NCI-H524 treated with DMSO at 0.1 percent for 48 hours (cell line): ENCODE results near the gene TBX5.

Experiments
- DNase-seq: peaks from one replicate; lab custom pipeline; 2025; lab: John Stamatoyannopoulos, UW

TBX5 gene

DNA sequence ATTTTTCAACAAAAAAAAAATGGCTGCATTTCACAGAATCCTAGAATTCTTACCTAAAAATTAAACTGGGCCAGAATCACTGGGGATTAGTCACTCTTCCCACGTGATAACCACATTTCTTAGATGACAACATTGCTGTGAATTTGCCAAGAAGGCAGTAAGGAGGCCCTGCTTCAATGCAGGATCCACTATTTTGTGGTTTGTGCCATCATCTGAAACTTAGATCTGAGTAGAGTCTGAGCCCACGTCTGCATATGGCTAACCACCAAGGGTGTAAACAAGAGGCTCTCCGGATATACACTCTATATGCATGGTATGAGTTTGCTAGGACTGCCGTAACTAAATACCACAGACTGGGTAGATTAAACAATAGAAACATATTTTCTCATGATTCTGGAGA, 24.4 kb upstream of the TBX5 start:
- no peak for DNase-seq

DNA sequence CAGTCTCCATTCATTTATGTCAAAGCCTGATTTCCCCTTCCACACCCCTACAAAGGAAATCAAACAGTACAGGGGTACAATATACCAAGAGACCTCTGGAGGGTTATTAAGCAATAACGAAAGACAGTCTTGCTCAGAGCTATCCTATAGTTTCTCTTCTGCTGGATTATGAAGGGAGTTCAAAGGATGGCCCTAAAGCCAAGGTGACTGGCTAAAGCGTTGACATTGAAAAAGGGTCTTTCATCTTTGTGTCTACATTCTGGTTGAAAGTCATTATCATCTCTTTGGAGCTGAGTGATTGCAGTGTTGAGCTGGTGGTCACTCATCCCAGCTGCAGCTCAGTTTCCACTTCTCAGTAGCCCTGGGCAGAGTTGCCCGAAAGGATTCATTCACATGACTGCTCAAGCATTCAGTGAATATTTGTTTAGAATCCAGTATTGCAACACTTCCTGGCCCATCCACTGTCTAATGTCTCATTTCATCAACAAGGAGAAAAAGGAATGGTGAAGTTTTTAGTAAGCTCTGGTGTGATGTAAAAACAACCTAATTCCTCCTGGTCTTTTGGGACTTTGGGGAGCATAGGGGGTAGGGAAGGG, 19.2 kb upstream of the TBX5 start:
- no peak for DNase-seq

DNA sequence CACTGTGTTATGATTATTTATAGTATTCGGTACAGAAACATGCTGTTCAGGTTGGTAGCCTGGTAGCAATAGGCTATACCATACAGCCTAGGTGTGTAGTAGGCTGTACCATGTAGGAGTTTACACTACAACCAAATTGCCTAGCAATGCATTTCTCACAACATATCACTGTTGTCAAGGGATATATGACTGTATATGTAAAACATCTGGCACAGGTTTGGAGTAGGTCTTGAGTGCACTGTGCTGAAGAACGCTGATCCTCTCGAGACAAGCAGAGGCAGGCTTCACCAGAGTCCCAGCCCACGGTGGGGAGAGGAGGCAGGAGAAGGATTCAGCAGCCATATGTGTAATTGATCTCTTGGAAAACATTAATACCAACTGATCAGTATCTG, 15.0 kb upstream of the TBX5 start:
- no peak for DNase-seq

DNA sequence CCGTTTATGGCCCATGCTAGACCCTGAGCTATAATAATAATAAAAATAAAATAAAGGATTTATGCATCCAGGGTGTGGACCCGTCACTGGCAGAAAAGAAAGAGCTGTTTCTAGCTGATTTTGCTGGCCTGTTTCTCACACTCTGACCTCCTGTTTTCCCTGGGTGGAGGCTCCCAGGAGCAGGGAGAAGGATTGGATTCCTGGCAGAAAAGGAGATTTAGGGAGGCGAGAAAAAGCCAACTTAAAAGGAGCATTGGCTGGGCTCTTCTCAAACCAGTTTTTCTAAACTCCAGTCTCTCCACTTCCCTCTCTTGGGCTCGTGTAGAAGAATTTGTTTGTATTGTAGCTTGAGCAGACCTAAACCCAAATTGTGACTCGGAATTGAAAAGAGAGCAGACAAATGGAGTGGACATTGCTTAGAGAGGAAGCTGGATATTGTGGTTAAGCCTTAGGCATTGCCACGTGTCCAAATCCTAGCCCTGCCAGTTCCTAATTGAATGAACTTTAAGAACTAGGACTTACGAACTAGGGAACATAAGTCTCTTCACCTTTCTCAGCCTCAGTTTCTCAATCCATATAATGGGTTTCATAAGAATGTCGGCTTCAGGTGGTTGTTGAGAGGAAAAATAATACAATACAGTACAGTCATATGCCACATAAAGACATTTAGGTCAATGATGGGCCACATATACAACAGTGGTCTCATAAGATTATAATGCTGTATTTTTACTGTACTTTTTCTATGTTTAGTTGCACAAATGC, 14.4 kb upstream of the TBX5 start:
- no peak for DNase-seq

DNA sequence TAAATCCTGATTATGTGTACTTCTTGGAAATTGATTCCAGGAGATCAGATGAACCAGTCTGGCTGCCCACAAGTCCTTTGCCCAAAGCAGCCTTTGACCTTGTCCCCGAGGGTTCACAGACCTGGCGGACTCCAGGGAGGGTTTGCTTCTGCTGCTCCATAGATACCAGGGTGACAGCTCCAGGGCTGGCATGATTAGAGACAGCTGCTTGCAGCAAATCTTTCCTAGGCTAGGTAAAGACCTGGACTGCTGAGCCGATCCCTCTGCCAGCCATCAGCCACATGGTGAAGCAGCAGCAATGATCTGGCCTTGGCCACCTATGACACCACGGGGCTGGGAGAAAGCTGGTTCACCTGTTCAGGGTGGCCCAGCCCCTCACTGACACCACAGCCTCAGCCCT, 10.1 kb upstream of the TBX5 start:
- no peak for DNase-seq

DNA sequence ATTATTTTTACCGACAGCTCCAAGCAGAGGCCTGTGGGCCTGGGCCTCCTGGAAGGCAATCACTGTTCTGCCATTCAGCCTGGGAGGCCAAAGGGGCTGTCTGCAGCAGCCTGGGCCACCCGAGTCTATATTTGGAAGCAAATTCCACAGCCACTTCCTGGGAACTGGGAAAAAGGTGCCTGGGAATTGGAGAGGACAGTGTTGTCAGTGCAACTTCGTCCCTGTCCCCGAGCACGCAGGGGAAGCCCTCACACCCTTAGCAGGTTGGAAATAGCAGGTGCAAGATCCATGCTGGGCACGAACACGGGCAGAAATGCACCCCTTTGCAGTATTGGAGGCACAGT, 9.6 kb upstream of the TBX5 start:
- no peak for DNase-seq

DNA sequence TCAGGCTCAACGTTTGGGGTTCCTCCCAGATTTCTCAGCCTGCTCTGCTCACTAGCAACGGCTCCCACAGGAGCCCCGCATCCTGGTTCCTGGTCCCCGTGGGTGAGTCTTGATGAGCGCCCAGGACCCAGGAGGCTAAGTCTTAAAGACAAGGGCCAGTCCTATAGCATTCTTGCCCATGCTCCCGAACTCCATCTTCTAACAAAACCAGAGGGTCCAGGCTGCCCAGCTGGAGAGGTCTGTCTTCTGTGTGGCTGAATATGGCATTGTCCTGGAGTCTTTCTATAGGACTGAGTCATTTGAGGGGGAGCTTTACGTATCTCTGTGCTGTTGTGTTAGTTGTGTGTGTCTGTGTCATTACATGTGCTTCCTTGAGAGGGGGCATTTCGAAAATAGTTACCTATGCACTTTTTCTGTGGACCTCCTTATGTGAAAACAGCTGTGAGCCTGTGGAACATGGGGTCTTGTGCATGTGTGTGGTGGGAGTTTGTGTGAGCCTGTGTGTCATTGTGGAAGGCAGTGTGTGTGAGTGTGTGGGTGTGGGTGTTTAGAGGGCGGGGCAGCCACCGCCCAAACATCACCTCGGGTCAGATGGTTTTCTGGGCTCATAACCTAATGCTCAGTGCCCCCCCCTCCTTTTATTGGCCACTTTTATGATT, 9.1 kb upstream of the TBX5 start:
- no peak for DNase-seq

DNA sequence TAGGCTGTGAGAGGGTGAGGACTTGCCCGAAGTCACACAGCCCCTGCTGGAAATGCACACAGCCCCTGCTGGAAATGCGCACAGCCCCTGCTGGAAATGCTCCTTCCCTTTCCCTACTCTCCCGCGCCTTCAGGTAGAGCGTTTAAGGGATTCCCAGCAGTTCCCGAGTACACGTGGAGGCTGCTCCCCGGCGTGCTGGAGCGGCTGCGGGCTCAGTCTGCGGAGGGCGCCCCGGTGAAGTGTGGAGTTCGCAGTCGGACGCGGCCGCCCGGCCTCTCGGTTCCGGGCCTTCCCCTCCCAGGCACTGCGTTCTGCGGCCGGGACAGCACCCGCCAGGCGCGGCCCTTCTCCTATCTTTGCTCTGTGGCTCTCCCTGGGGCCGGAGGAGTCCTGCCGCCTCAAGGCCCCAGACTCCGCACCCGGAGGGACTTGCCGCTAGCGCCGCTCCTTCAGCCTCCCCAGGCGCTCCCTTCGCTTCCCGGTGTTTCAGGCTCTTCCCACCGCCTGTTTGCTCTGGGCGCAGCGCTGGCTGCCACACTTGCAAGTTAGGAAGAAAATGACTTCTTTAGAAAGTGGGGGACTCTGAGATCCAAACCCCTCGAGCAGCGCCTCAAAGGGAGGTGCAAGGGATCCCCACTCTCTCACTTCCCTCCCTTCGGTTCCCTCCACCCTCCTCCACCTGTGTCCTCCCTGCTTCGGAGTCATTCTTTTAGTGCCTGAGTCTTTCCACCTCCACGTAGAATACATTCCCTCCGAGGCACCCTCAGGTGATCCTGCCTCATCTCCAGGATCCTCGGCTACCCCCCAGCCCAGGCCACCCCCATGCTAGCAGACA, 8.3 kb upstream of the TBX5 start:
- no peak for DNase-seq

DNA sequence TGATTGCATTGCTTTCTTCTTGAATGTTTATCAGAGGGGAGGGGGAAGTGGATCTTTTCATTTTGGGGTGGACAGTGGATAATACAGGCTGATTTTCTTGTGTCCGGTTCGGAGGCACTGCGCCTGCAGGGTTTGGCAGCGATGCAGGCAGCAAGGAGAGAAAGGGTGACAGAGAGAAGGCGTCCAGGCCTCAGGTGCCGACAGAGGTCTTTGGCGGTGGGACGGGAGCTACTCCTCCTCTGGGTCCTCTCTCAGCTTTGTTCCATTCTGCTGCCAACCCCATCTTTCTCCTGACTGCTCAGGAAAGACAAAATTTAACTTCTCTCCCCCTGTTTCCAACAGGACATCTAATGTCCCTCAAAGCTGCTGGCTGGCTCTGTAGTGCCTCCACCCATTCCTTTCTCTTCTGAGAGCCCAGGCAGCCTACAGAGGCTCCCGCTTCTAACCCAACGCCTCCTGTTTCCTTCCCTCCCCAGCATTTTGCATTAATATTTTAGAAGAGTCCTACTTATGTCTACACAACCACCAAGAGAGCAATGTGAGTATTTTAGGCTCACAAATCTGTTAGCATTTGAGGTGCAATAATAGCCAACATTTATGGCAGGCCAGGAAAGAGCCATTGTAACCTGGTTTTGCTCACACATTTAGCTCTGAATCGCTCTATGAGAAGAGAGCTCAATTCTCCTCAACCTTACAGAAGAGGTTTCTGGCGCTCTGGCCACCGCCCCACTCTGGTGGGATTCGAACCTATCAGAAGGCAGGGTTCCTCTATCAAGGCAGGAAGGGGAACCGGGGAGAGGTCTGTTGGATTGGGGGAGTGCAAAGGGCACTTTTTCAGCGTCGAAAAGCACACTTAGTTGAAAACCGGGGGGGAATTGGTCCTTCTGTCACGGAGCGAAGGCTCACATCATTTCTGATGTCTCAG, 7.1 kb upstream of the TBX5 start:
- DNase-seq = no peak

DNA sequence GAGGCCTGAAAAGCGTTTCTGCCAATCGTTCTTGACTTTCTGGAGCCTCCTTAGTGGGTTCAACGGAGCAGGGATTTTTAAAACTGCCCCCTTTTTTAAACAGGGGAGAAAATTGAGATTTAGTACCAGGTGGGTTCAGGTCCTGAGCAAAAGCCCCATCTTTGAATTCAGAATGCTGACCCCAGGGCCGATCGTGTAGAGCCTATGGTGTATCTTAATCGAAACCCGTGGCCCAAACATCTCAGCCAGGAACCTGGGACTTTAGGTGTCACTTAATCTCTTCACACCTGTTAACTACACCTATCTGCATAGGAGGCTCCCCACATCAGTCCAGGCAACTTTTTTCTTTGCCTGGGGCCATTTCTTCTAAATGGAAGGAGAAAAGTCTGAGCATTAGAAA, 6.4 kb upstream of the TBX5 start:
- DNase-seq = no peak

DNA sequence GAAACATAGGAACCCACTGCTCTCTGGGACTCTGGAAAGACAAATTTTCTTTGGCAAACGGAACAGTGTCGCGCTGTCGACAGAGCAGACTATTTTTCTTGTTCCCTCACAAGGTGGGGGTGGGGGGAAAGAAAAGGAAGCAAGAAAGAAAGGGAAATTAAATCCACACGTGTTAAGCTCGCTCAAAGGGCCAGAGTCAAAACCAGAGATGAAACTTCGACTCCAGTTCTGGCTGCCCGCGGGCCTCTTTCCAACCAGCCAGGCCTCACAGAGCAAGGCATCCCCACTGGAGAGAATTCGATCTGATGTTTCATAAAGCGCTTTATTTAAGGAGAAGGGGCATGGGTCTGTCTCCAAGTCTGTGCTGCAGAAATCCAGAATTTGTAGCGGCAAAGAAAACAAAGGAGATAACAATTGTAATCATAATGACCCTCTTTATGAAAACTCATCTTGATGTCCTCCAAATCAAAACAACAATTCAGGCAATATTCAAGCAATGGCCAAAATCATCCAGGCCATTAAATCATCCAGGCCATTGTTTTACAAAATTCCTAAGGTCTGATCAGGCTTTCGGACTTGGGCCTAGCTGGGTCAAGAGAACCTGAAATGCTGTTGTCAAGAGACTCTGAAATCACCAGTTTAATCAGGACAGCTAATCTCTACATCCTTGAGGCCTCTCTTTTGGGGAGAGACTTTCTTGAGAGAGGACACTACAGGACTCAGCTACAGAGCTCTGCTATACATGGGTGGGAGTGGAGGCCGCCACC, 5.3 kb upstream of the TBX5 start:
- DNase-seq = no peak

DNA sequence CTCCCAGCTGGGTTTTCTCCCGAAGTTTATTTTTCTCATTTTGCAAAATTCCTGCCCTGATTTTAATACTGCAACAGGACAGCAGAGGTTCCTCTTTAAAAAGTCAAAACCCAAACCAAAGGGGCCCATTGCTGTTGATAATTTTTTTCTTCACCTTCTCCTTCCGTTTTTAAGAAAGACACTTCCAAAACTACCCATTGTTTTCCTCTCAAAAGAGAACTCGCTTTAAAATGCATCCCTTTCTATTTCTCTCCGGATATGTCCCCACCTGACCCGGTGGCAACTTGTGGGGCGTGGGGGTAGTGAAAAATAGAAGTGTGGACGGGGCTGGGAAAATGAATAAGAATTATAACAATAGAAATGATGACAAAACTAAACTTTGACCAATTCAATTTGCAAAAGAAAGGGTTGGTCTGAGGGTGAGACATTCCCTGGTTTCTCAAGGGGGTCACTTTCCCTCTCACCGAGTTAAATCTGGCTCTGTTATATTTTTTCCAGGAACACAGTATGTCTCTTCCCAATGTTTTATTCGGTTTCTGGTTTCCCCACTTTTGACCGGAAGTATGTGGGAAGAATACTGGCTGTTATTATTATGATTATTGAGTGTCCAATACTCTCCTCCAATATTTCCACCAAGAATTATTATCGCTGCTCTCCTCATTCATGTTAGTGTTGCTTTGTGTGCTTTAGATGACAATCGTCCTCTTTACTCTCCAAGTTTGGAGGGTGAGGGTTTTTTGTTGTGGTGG, 4.1 kb upstream of the TBX5 start:
- no peak for DNase-seq

DNA sequence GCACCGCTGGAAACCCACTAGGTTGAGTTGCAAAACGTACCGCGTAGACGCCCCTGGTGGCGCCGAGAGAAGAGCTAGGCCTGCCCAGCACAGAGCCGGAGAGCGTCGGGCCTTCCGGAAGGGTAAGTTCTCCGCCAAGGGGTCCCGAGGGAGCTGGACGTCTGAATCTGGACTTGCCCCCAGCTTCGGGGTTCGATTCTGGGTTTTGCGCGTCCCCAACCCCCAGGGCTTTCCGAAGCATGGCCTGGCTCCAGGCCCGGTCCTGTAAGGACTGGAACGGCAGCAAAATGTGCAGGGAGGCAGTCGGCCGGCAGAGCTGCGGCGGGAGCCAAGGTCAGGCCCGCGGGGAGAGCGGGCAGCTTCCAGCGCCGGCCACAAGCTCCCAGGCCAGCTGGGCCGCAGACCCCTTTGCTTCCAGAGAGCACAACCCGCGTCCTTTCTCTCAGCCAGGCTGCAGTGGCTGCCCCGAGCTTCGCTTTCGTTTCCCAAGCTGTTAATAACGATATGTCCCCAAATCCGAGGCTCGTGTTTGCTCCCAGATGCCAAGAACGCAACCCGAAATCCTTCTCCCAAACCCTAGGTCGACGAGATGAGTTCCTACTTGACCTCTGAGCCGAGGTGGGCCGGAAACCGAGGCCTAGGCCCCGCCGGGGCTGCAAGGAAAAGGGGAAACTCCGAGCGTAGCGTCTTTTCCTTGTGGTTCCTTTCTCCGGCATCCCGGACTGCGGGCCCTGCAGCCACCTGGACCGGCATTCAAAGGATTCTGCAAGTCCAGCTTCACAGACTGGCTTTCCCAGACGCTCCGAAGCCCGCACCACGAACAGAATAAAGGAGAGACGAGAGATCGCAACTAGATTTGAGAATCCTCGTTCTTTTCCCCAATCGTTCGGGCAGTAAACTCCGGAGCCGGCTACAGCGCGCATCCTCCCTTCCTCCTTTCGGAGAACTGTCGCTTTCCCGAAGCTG, 3.2 kb upstream of the TBX5 start:
- no peak for DNase-seq

DNA sequence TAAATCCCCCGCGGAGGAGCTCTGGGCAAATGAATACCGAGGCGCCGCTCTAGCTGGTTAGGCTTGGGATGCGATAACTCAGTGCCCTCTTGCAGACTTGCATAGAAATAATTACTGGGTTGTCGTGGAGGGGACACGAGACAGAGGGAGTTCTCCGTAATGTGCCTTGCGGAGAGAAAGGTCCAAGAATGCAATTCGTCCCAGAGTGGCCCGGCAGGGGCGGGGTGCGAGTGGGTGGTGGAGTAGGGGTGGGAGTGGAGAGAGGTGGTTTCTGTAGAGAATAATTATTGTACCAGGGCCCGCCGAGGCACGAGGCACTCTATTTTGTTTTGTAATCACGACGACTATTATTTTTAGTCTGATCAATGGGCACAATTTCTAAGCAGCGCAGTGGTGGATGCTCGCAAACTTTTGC, 2.5 kb upstream of the TBX5 start:
- DNase-seq = no peak

DNA sequence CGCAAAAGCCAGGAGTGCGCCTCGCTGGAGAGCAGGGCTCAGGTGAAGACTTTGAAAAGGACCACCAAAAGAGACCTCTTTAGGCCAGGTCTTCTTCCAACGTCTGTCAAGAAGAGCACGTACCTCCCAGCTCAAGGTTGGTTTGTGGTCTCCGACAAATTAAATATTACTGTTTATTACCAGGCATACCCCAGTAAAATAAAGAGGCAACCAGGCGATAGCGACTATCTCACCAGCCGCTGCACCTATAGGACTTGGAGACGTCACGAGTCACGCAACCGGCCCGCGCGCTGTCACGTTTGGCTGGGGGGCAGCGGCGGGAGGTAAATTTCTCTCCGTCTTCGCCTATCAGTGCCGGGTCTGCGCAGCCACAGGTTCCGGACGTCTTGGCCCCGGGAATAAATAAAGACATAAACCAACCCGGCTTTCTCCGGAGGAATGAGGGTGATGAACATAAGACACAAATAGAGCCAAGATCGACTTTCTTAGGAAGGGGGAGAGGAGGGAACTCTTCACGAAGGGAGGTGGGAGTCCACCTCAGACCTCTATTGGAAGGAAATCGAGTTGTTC, 2.0 kb upstream of the TBX5 start:
- DNase-seq = no peak

DNA sequence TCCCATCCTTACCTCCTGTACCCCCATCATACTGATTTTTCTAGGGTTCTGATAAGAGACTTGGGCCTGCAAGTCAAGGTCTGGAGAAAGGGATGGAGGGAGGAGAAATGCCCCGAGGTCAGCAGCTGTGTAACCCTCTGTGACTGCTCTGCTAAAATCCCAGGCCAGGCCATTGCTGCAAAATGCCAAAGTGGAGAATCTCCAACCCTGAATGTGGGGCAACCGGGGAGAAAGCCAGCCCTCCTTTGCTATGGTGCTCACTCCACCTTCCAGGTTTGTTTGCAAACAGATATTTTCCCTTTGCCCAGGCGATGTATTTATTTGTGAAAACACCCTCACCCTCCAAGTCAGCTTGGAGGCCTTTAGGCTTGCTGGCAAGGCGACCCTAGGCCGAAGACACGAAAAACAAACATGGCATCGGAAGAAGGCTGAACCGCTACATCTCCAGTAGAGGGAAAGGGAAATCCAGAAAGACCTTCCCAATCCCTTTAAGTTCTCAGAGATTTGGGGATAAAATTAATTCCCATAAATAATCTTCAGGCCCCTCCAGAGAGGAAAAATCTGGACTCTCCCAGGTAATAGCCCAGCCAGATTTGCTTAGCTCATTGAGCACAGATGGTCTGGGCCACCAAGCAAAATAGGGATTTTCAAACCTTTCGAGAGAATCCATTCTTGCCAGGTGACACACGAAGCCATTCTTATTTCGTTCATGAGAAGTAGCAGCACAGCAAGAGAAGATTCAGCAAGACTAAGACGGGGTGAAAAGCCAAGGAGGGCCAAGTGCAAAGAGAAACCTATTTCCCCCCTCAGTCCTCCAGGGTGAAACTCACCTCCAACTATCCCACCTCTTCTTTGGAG, 1.3 kb upstream of the TBX5 start:
- DNase-seq = no peak

DNA sequence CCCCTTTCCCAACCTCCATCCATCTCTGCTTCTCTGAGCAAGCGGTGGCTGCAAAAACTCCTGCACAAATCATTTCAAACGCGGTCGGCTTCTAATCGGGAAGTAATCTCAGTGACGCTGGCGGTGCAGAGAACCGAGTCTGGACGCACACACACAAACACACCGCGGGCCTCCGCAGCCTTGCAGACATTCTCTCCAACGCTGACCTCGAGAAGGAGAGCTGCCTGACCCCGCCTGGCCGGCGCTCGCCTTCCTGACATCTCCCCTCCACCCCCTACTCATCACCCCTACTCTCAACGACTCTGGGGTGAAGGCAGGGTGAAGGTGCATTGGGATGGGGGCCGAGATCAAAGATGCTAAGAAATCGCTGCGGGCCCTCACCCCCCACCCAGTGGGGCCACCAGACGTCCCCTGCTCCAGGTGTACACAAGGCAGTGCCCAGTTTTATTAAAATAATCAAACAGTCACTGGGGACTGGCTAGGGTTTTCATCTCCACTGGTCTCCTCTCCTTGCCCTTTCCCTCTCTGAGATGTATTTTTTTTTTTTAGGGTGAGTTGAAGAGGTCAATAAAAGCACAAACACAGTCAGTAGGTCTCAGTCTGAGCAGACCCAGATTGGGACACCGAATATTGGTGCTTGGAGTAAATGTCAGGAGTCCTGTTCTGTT, 506 bp upstream of the TBX5 start:
- no peak for DNase-seq
